ENCODE results near the gene MFAP2. TPM values are rescaled to one million over a fixed set of nuclear protein-coding genes. Genes with fewer than 3 reads are reported as not detected.
A peak's percentile ranks its signal among the peaks of the same experiment; 100 is the strongest.

MFAP2 gene
- total and polyA plus RNA-seq, 2 of the 8 experiments (the other 6 are each of a cell fraction or from before 2014, with no cell fraction given) = 172 to 326 TPM

- Histone ChIP-seq H2BK5ac (ENCODE audit: low read depth, low read length) (no peak overlapping the region), H3K36me3 (ENCODE audit: control insufficient read depth in 2 of 4, insufficient read depth in 4 of 4, low read length in 3 of 4) (peaks cover 0 to 28% (median 17%) of the 10 kb centered on the region in 4 experiments; a peak in 7 of 8 replicates), H2AK5ac (ENCODE audit: low read depth, low read length) (no peak overlapping the region), H4K91ac (replicated peaks; ENCODE audit: insufficient read length, low read length) (no peak overlapping the region), H3K4me2 (ENCODE audit: insufficient read depth in 1 of 2, low read depth in 2 of 2, low read length in 2 of 2) (no peak overlapping the region), H2BK15ac (ENCODE audit: low read length) (no peak overlapping the region), H3K4me3 (ENCODE audit: extremely low read depth in 1 of 4, insufficient read depth in 2 of 4, low read depth in 3 of 4, low read length in 4 of 4) (no peak overlapping the region), H4K5ac (ENCODE audit: insufficient read length, low read depth, low read length) (no peak overlapping the region), H2BK120ac (replicated peaks; ENCODE audit: low read depth, low read length) (no peak overlapping the region), H2BK20ac (ENCODE audit: low read length) (no peak overlapping the region), H3K9me3 (ENCODE audit: insufficient read depth in 2 of 2, low read depth in 1 of 2, low read length in 1 of 2) (no peaks in the 10 kb centered on the region), H2BK12ac (ENCODE audit: low read depth, low read length) (no peak overlapping the region), H4K8ac (ENCODE audit: extremely low read depth, insufficient read depth, low read length) (peak overlapping the region; percentile 41; the same call in 1 of the 2 replicates), H3K79me2 (ENCODE audit: control insufficient read depth in 1 of 2, insufficient read depth in 2 of 2, low read length in 2 of 2) (no peaks in the 10 kb centered on the region; a peak in 1 of 4 replicates), H3K14ac (ENCODE audit: insufficient read length) (no peak overlapping the region), H4K20me1 (replicated peaks in 1 of 2; ENCODE audit: control insufficient read depth in 1 of 2, insufficient read depth in 2 of 2, low read length in 2 of 2) (peaks cover 0 to 5% of the 10 kb centered on the region in 2 experiments), H3K56ac (replicated peaks; ENCODE audit: insufficient read length, low read depth, low read length) (no peak overlapping the region), H3K23me2 (ENCODE audit: low read depth, low read length) (no peaks in the 10 kb centered on the region), H3K23ac (ENCODE audit: insufficient read length) (no peak overlapping the region), H3K9ac (replicated peaks in 1 of 4; ENCODE audit: extremely low read depth in 1 of 4, low read depth in 3 of 4, low read length in 3 of 4) (no peak overlapping the region), H3K79me1 (ENCODE audit: low read depth, low read length) (no peaks in the 10 kb centered on the region), H3K27me3 (replicated peaks in 1 of 4; ENCODE audit: control insufficient read depth in 3 of 4, extremely low read depth in 1 of 4, insufficient read depth in 3 of 4, low read length in 3 of 4) (no peaks in the 10 kb centered on the region), H3K4ac (replicated peaks; ENCODE audit: insufficient read length, low read depth, low read length) (no peak overlapping the region), H3K27ac (ENCODE audit: low read depth, low read length) (no peak overlapping the region), H3K18ac (ENCODE audit: extremely low read depth, low read length) (no peak overlapping the region), H2AFZ (ENCODE audit: low read length) (no peak overlapping the region), H3K4me1 (replicated peaks in 1 of 4; ENCODE audit: control insufficient read depth in 3 of 4, insufficient read depth in 4 of 4, low read length in 3 of 4) (peaks cover 0 to 10% (median 7%) of the 10 kb centered on the region in 4 experiments; a peak in 5 of 7 replicates)
- WGBS, 2 experiments (ENCODE audit: extremely low coverage in 1 of 2, insufficient coverage in 1 of 2, insufficient read length in 1 of 2, insufficient replicate concordance in 2 of 2, low coverage in 1 of 2, low lambda C conversion rate in 2 of 2, missing lambda C conversion rate in 1 of 2) = 95% methylated on average over 23 of the region's 24 CpGs; no CpG with 5 or more reads in 1 of the 2 experiments
- no peak for DNase-seq (ENCODE audit: low read depth in 1 of 2, low spot score in 2 of 2)
- ChIA-PET POLR2A (ENCODE audit: partially characterized antibody) (interaction anchor here (1.4 to 2.1 kb wide), 3 partner anchors 13 to 43 kb away, joined by 3 to 5 read pairs (median 4); no protein-coding TSS in a partner anchor), CTCF (ENCODE audit: partially characterized antibody) (interaction anchor here (0.8 to 11.4 kb wide), 7 partner anchors 14 to 267 kb away, joined by 3 to 164 read pairs (median 4); no protein-coding TSS in a partner anchor)
- FAIRE-seq = no peak
- no peak for TF ChIP-seq EZH2 (IDR thresholded peaks at IDR 0.05; ENCODE audit: low read depth, low read length, severe bottlenecking)
- peak; percentile 16 to 35; a peak in 2 of 4 replicates for TF ChIP-seq RAD21 (IDR thresholded peaks at IDR 0.05 in 1 of 2, conservative IDR thresholded peaks at IDR 0.05 in 1 of 2; ENCODE audit: low read depth in 2 of 2, low read length in 2 of 2)
- no peak for TF ChIP-seq NRF1 (IDR thresholded peaks at IDR 0.05; ENCODE audit: low read depth, low read length)
- TF ChIP-seq CEBPB (IDR thresholded peaks at IDR 0.05; ENCODE audit: low read depth, low read length) = no peak
- TF ChIP-seq, protein P1, sequence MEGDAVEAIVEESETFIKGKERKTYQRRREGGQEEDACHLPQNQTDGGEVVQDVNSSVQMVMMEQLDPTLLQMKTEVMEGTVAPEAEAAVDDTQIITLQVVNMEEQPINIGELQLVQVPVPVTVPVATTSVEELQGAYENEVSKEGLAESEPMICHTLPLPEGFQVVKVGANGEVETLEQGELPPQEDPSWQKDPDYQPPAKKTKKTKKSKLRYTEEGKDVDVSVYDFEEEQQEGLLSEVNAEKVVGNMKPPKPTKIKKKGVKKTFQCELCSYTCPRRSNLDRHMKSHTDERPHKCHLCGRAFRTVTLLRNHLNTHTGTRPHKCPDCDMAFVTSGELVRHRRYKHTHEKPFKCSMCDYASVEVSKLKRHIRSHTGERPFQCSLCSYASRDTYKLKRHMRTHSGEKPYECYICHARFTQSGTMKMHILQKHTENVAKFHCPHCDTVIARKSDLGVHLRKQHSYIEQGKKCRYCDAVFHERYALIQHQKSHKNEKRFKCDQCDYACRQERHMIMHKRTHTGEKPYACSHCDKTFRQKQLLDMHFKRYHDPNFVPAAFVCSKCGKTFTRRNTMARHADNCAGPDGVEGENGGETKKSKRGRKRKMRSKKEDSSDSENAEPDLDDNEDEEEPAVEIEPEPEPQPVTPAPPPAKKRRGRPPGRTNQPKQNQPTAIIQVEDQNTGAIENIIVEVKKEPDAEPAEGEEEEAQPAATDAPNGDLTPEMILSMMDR (IDR thresholded peaks at IDR 0.05; ENCODE audit: control extremely low read depth in 1 of 3, insufficient read depth in 1 of 3, low read depth in 1 of 3, low read length in 3 of 3) = peak; percentile 39 to 45 (median 41)
- TF ChIP-seq CBX5 (IDR thresholded peaks at IDR 0.05; ENCODE audit: low read depth, low read length) = no peak
- no peak for TF ChIP-seq YY1 (IDR thresholded peaks at IDR 0.05; ENCODE audit: low read depth, low read length)
These were observed 24.3 kb upstream of the MFAP2 start for GRCh38 chr1:17004466-17005364.
